GM18951 (cell line): ENCODE measurements around the gene TIAL1.
"Not testable (repeated sequence)": the region's sequence is repeated elsewhere in the genome, so short reads cannot be mapped to it uniquely, and the experiment has no call there.

Experiments used
- POLR2A ChIP-seq: IDR thresholded peaks from 4 replicates; pipeline ENCODE4 v1.6.1; 2011; ENCODE audit warnings: mild to moderate bottlenecking; ENCODE audit not compliant: insufficient read length, insufficient read depth; ENCODE audit errors: extremely low read depth
- in situ Hi-C: fragments of 300-500 bp; cut with MboI; formaldehyde crosslinking; loops from one replicate; pipeline ENCODE4 v1.12.0; 2022; ENCODE audit warnings: low sequenced_read_pairs, mixed read lengths, inconsistent platforms; ENCODE audit not compliant: unreplicated experiment

The TIAL1 gene

DNA sequence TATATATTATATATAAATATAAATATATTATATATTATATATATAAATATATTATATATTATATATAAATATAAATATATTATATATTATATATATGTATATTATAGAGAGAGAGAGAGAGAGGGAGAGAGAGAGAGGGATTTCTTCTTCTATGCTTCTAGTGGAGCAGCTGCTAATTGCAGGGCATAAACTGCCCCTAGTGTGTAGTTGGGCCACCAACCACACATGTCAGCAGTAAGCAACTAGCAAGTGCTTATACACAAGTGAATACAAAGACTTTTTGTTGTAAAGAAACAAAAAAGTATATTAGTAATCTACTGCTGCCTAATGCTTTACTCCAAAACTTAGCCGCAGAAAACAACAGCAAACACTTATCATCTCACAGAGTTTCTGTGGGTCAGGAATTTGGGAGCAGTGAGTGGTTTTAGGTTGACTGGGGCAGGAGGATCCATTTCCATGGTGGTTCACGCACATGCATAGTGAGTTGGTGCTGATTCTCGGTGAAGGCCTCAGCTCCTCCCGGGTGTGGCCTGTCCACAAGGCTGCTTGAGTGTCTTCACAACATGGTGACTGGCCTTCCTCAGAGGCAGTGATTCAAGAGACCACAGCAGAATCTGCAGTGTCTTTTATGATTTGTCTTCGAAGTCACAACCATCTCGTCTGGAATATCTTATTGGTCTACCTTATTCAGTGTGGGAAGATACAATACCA, 29.0 kb upstream of the TIAL1 start:
- in situ Hi-C loops: no loop called here
- no peak for TF ChIP-seq POLR2A

- TF ChIP-seq POLR2A: no peak
- in situ Hi-C loops: no loop called here
Measured at GRCh38 chr10:119621078-119621384, 24.3 kb upstream of the TIAL1 start.

DNA sequence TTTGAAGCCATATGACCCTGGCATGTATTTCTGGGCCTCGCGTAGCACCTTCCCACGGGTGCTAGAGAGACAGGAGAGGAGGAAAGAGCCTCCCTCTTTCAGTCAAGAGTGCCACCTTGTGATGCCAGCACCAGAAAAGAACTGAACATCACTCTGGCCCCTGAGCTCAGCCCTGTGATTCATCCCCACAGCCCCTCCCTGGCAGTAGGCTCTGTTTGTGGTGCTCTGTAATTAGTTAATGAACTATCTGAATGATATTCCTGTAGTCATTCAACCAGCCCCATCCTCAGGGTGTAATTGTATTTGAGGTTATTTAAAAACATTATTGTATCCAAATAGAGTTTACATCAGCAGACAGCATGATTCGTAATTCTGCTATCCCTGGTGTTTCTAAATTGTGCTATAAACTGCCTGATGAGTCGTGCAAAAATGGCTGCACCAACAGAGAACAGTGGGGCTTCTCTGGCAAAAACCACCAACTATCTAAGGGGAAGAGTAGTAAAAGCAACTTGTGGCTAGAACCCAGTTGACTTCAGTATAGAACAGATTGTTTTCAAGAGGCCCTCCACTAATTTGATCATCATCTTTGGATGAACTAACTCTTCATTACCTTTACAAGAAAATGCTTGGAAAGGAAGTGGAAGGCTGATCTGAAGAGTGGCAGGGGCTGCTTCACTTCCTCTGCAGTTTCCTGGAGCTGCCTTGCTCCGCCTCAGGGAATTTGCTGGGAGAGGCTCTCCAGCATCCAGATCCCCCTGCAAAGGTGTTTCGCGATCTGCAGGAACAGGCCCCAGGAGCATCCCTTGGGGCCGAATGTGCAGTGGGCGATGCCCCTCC, 23.7 kb upstream of the TIAL1 start:
- in situ Hi-C loops: no loop called here
- no peak for TF ChIP-seq POLR2A

- in situ Hi-C loops: not testable (repeated sequence)
Measured at GRCh38 chr10:119619811-119620210, 23.0 kb upstream of the TIAL1 start.

- in situ Hi-C loops: no loop called here
- TF ChIP-seq POLR2A: no peak
Measured at GRCh38 chr10:119619215-119619614, 22.5 kb upstream of the TIAL1 start.

DNA sequence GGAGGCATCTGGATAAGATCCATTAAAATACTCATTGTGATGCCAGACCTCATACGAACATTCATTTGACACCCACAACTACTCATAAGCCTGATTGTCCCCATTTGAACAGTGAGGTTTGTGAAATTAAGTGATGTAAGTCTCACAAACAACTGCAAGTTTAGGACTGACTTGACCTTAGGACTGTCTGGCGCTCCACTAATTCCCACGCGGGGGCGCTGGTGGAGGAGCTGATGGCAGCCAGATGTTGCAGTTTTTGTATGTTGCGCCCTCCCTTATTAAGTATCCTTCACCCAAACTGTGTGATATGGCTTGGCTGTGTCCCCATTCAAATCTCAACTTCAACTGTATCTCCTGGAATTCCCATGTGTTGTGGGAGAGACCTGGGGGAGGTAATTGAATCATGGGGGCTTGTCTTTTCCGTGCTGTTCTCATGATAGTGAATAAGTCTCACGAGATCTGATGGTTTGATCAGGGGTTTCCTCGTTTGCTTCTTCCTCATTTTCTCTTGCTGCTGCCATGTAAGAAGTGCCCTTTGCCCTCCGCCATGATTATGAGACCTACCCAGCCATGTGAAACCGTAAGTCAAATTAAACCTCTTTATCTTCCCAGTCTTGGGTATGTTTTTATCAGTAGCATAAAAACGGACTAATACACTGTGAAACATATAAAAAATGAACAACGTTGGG, 20.3 kb upstream of the TIAL1 start:
- in situ Hi-C loops: no loop called here
- no peak for TF ChIP-seq POLR2A

- in situ Hi-C loops: no loop called here
- TF ChIP-seq POLR2A: no peak
Measured at GRCh38 chr10:119614686-119615085, 17.9 kb upstream of the TIAL1 start.

- no peak for TF ChIP-seq POLR2A
- in situ Hi-C loops: no loop called here
Measured at GRCh38 chr10:119613741-119614140, 17.0 kb upstream of the TIAL1 start.

GRCh38 chr10:119611433-119611832, 14.7 kb upstream of the TIAL1 start:
- in situ Hi-C loops: no loop called here

GRCh38 chr10:119609516-119609915, 12.8 kb upstream of the TIAL1 start:
- TF ChIP-seq POLR2A: no peak
- in situ Hi-C loops: no loop called here

More at GRCh38 chr10:119611433-119611832, 14.7 kb upstream of the TIAL1 start:
- no peak for TF ChIP-seq POLR2A

- TF ChIP-seq POLR2A: no peak
- in situ Hi-C loops: no loop called here
Measured at GRCh38 chr10:119608316-119609155, 11.8 kb upstream of the TIAL1 start.

GRCh38 chr10:119604468-119604867, 7.7 kb upstream of the TIAL1 start:
- in situ Hi-C loops: no loop called here
- TF ChIP-seq POLR2A: no peak
